Activated naive CD8-positive, alpha-beta T cell treated with anti-CD3 and anti-CD28 coated beads, Interleukin-2, amount 10 ng/mL, durations not matched to agents 7 days and 5 days (primary cell): ENCODE results near the gene DCST1. TPM values are rescaled to one million over a fixed set of nuclear protein-coding genes. Genes with fewer than 3 reads are reported as not detected.
A peak's percentile ranks its signal among the peaks of the same experiment; 100 is the strongest.

Source experiments
- ATAC-seq: fragments of 150-1000 bp; cut with Tn5 transposase; one replicate; pipeline ENCODE4 v1.10.0; 2021; ENCODE audit warnings: low read depth, moderate library complexity
- POLR2A ChIA-PET: fragments of 350-600 bp; sonication (Branson Sonifier 250); formaldehyde crosslinking; loops from one replicate; lab custom pipeline; 2021; ENCODE audit warnings: antibody characterized with exemption; lab: Charles Lee
- DNase-seq: peaks from one replicate; pipeline ENCODE4 v3.0.0; 2021
- H3K27ac Mint-ChIP-seq: one replicate; pipeline ENCODE4 v1.8.0; 2022; ENCODE audit warnings: mild to moderate bottlenecking, mixed read lengths
- H3K27me3 Mint-ChIP-seq: one replicate; pipeline ENCODE4 v1.8.0; 2022; ENCODE audit warnings: mild to moderate bottlenecking, moderate library complexity, mixed read lengths
- H3K36me3 Mint-ChIP-seq: one replicate; pipeline ENCODE4 v1.8.0; 2021; ENCODE audit warnings: mild to moderate bottlenecking, mixed read lengths
- H3K4me1 Mint-ChIP-seq: one replicate; pipeline ENCODE4 v1.8.0; 2021; ENCODE audit warnings: mixed read lengths
- H3K4me3 Mint-ChIP-seq: one replicate; pipeline ENCODE4 v1.8.0; 2022; ENCODE audit warnings: mild to moderate bottlenecking, moderate library complexity, mixed read lengths
- H3K9me3 Mint-ChIP-seq: one replicate; pipeline ENCODE4 v1.8.0; 2021; ENCODE audit warnings: mixed read lengths
- total RNA-seq, 2 experiments: library from RNA; stranded (reverse); gene quantifications; one replicate each; pipeline ENCODE4 v1.2.3, GENCODE V29; 2021

Gene DCST1
- total RNA-seq, 2 experiments from 2014 or later = not detected

DNA sequence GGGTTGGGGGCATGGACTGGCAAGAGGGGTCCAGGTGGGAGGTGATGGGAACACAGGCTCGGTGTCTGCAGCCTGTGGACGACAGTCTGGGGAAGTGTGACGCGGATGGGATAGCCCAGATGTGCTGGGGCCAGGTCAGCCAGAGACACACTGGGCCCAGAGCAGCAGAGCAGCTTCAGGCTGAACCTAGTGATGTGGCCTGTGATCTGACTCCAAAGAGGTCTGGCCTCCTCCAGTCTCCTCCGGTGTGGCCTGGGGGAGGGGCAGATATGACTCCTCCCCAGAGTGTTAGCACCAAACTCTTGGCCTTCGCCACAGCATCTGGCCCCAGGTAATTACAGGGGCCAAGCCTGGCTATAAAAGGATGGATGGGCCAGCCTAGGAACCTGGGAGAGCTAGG is 58.5 kb downstream of the DCST1 start:
- DNase-seq = no peak
- Mint-ChIP-seq H3K27ac (no peak overlapping the region), H3K4me3 (no peak overlapping the region), H3K4me1 (peaks cover 3% of the 10 kb centered on the region), H3K27me3 (peaks cover 28% of the 10 kb centered on the region), H3K9me3 (no peaks in the 10 kb centered on the region), H3K36me3 (no peaks in the 10 kb centered on the region)
- POLR2A ChIA-PET = interaction anchor here (1.1 to 2.1 kb wide), 3 partner anchors 74 to 81 kb away, joined by 3 to 15 read pairs (median 7); partner anchors contain the start of gene KRTCAP2
- ATAC-seq = no peak

DNA sequence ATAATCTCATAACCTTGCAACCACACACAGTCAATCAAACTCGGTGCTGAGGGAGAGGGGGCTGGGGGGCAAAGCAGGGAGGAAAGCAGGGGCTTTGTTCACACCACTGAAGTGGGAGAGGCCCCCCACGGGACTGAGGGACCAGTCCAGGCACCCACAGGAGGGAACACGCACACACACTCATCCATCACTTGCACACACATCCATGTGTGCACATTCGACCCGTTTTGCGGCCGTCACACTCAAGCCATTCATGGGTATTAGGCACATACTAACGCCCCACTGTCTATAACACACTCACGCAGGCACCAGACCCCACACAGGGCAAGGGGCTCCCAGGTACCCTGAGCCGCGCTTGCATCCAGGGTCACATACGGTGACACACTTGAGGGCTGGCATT is 59.0 kb downstream of the DCST1 start:
- POLR2A ChIA-PET = no interaction called here
- no peak overlapping the region for H3K4me3 Mint-ChIP-seq
- DNase-seq (no peak), ATAC-seq (no peak)
- no peaks in the 10 kb centered on the region for H3K36me3 Mint-ChIP-seq
- H3K4me1 Mint-ChIP-seq = peaks cover 3% of the 10 kb centered on the region
- H3K27me3 Mint-ChIP-seq = peaks cover 29% of the 10 kb centered on the region
- H3K27ac Mint-ChIP-seq = no peak overlapping the region
- H3K9me3 Mint-ChIP-seq = no peaks in the 10 kb centered on the region

DNA sequence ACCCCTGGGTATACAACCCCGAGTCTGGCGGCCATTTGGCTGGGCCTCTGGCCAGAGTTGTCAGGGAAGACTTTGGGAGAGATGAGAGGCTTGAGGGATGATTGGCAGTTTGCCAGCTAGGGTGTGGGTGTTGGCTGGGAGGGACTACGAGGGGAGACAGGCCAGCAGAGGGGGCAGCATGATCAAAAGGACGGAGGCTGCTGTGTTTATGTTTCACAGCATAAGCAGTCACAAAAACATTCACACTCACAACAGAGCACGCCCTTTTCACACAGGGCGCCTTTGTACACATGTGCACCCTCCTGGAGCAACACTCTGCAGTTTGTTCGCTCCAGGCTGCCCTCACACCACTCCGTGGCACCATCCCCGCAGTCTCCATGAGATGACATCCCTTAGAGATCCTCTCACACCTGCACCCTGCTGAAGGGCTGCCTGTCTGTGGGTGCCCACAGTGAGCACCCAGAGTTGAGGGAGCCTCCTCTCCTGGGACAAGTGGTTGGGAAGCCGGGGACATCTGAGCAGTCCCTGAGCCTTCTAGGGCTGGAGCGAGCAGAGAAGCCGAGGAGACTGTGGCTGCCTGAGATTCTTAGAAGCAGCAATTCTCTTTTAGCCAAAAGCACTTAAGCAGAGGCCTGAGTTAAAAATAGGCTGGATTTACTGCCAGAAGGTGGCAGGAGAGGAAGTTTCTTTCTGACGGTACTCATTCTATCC is 60.4 kb downstream of the DCST1 start:
- Mint-ChIP-seq H3K27ac (no peak overlapping the region), H3K36me3 (no peaks in the 10 kb centered on the region), H3K27me3 (peaks cover 33% of the 10 kb centered on the region), H3K4me3 (no peak overlapping the region), H3K4me1 (peaks cover 3% of the 10 kb centered on the region), H3K9me3 (no peaks in the 10 kb centered on the region)
- ATAC-seq (peak; percentile 30), DNase-seq (no peak)
- POLR2A ChIA-PET = no interaction called here

DNA sequence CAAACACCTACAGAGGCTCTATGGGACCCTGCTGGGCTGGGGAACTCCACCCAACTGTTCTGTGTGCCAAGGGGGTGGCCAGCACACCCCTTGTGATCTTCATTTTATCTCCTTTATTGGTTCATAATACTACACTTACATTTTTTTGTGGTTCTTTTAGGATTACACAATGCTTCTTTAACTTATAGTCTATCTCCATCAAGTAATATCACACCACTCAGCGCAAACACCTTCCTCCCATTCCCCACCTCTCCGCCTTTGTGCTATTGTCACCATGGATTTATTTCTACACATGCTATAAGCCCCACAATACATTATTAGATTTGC is 61.0 kb downstream of the DCST1 start:
- Mint-ChIP-seq H3K4me3 (no peak overlapping the region), H3K4me1 (peaks cover 3% of the 10 kb centered on the region), H3K27ac (no peak overlapping the region), H3K36me3 (no peaks in the 10 kb centered on the region), H3K9me3 (no peaks in the 10 kb centered on the region), H3K27me3 (peaks cover 33% of the 10 kb centered on the region)
- ATAC-seq = no peak
- no peak for DNase-seq
- POLR2A ChIA-PET = no interaction called here

DNA sequence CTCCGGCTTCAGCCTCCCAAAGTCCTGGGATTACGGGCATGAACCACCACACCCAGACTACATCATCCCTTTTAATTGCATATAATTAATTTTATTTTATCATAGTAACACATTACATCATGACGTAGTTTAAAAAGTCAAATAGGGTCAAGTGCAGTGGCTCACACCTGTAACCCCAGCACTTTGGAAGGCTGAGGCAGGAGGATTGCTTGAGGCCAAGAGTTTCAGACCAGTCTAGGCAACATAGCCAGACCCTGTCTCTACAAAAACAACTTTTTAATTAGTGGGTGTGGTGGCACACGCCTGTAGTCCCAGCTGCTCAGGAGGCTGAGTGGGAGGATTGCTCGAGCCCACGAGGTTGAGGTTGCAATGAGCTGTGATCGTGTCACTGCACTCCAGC is 65.7 kb downstream of the DCST1 start:
- no peak overlapping the region for H3K27ac Mint-ChIP-seq
- POLR2A ChIA-PET = interaction anchor here (0.7 kb wide), 1 partner anchor 73 kb away, joined by 4 read pairs; no protein-coding TSS in a partner anchor
- no peak for ATAC-seq
- H3K9me3 Mint-ChIP-seq = no peaks in the 10 kb centered on the region
- DNase-seq = no peak
- H3K4me3 Mint-ChIP-seq = no peak overlapping the region
- no peaks in the 10 kb centered on the region for H3K4me1 Mint-ChIP-seq
- no peaks in the 10 kb centered on the region for H3K36me3 Mint-ChIP-seq
- H3K27me3 Mint-ChIP-seq = peaks cover 32% of the 10 kb centered on the region

Other genes with a start within 250 kb of the DCST1 start
- under 1 TPM in 1 of 2 experiments, not detected in 1; 0.06 TPM for gene KCNN3, start 163.5 kb upstream of the DCST1 start, total RNA-seq
- gene PMVK, start 97.1 kb upstream of the DCST1 start, total RNA-seq = 10 to 100 TPM; 25.6 to 26.4 TPM
- 100 to 1,000 TPM; 149 to 155 TPM for gene PBXIP1, start 77.7 kb upstream of the DCST1 start, total RNA-seq
- gene PYGO2, start 72.0 kb upstream of the DCST1 start, total RNA-seq = 10 to 100 TPM; 55.3 TPM
- 10 to 100 TPM; 67.4 to 72.3 TPM for gene SHC1, start 63.1 kb upstream of the DCST1 start, total RNA-seq
- gene CKS1B, start 59.1 kb upstream of the DCST1 start, total RNA-seq = 100 to 1,000 TPM; 112 to 114 TPM
- 10 to 100 TPM; 46.2 to 48.9 TPM for gene FLAD1, start 50.5 kb upstream of the DCST1 start, total RNA-seq
- 1 to 10 TPM; 1.1 to 1.9 TPM for gene LENEP, start 40.2 kb upstream of the DCST1 start, total RNA-seq
- gene ZBTB7B, start 31.0 kb upstream of the DCST1 start, total RNA-seq = 10 to 100 TPM; 41.4 to 48.4 TPM
- 1 to 10 TPM in 1 of 2 experiments, under 1 TPM in 1; 0.91 to 1.4 TPM for gene DCST2, start within 50 bp of the DCST1 start, total RNA-seq
- 10 to 100 TPM; 37.0 to 37.3 TPM for gene ADAM15, start 17.5 kb downstream of the DCST1 start, total RNA-seq
- gene EFNA4, start 29.9 kb downstream of the DCST1 start, total RNA-seq = 1 to 10 TPM; 7.9 to 8.1 TPM
- gene EFNA3, start 45.0 kb downstream of the DCST1 start, total RNA-seq = 1 to 10 TPM; 3.6 to 4.2 TPM
- gene EFNA1, start 94.1 kb downstream of the DCST1 start, total RNA-seq = under 1 TPM; 0.25 to 0.48 TPM
- 10 to 100 TPM; 40.7 to 45.0 TPM for gene SLC50A1, start 102.0 kb downstream of the DCST1 start, total RNA-seq
- 10 to 100 TPM; 60.0 to 71.1 TPM for gene DPM3, start 106.7 kb downstream of the DCST1 start, total RNA-seq
- 100 to 1,000 TPM; 146 to 170 TPM for gene KRTCAP2, start 139.5 kb downstream of the DCST1 start, total RNA-seq
- gene TRIM46, start 140.0 kb downstream of the DCST1 start, total RNA-seq = 10 to 100 TPM; 12.4 to 13.4 TPM
- 10 to 100 TPM; 25.1 to 26.3 TPM for gene THBS3, start 174.1 kb downstream of the DCST1 start, total RNA-seq
- gene MTX1, start 174.9 kb downstream of the DCST1 start, total RNA-seq = 10 to 100 TPM; 31.5 to 31.7 TPM
- 10 to 100 TPM; 26.0 to 29.4 TPM for gene ENTREP3, start 221.7 kb downstream of the DCST1 start, total RNA-seq
- gene SCAMP3, start 228.5 kb downstream of the DCST1 start, total RNA-seq = 10 to 100 TPM; 81.7 to 84.2 TPM
- gene CLK2, start 239.7 kb downstream of the DCST1 start, total RNA-seq = 100 to 1,000 TPM; 110 to 112 TPM
- gene HCN3, start 243.6 kb downstream of the DCST1 start, total RNA-seq = 1 to 10 TPM; 5.0 to 6.7 TPM